HEK293 (cell line): ENCODE measurements around the gene COL25A1.

Experiments
- CTCF ChIA-PET: fragments of 350-600 bp; formaldehyde crosslinking; extraction: SDS; loops from one replicate; lab custom pipeline; 2021; ENCODE audit warnings: antibody characterized with exemption; lab: Yijun Ruan, JAX
- POLR2A ChIA-PET: fragments of 300-600 bp; formaldehyde crosslinking; extraction: SDS; loops from one replicate; lab custom pipeline; 2020; ENCODE audit warnings: antibody characterized with exemption, inconsistent platforms; lab: Yijun Ruan, JAX
- H3K27ac ChIP-seq: fragments of 200-500 bp; sonication (Bioruptor generic); 2 replicates; pipeline ENCODE4 v1.5.1; 2014; ENCODE audit warnings: low read depth, low read length, control low read depth, inconsistent platforms; ENCODE audit errors: extremely low read depth
- H3K36me3 ChIP-seq, 2 experiments: fragments of 200-500 bp in 1 of 2; sonication (Bioruptor generic) in 1 of 2; 1 replicate in 1 of 2; 2 replicates in 1 of 2; pipeline ENCODE4 v1.5.1; 2014 to 2017; ENCODE audit warnings: inconsistent platforms in 2 of 2, low read length in 2 of 2; ENCODE audit not compliant: control insufficient read depth in 2 of 2, insufficient read depth in 1 of 2
- H3K4me1 ChIP-seq: fragments of 200-500 bp; sonication (Bioruptor generic); 2 replicates; pipeline ENCODE4 v1.5.1; 2014; ENCODE audit warnings: mild to moderate bottlenecking, low read length, inconsistent platforms; ENCODE audit not compliant: control insufficient read depth, insufficient read depth
- H3K4me3 ChIP-seq: 2 replicates; pipeline ENCODE4 v1.5.1; 2011; ENCODE audit warnings: low read depth, mild to moderate bottlenecking, control low read depth, low read length, moderate library complexity
- H3K9me3 ChIP-seq: fragments of 200-500 bp; sonication (Bioruptor generic); 2 replicates; pipeline ENCODE4 v1.5.1; 2014; ENCODE audit warnings: low read depth, low read length, inconsistent platforms; ENCODE audit not compliant: control insufficient read depth, insufficient read depth
- GFI1B ChIP-seq: fragments of 450-650 bp; formaldehyde crosslinking; IDR thresholded peaks from 2 replicates; pipeline ENCODE4 v1.5.1; 2016; ENCODE audit warnings: missing biosample characterization, missing genetic modification characterization
- KLF7 ChIP-seq: fragments of 450-650 bp; formaldehyde crosslinking; IDR thresholded peaks from 2 replicates; pipeline ENCODE4 v1.5.1; 2016; ENCODE audit warnings: missing biosample characterization, missing genetic modification characterization, borderline replicate concordance
- KLF8 ChIP-seq: fragments of 450-650 bp; formaldehyde crosslinking; IDR thresholded peaks from 2 replicates; pipeline ENCODE4 v1.5.1; 2016; ENCODE audit warnings: missing biosample characterization, missing genetic modification characterization
- MZF1 ChIP-seq: fragments of 450-650 bp; formaldehyde crosslinking; IDR thresholded peaks from 2 replicates; pipeline ENCODE4 v1.5.1; 2017; ENCODE audit warnings: missing biosample characterization, missing genetic modification characterization, borderline replicate concordance
- ZBTB48 ChIP-seq: fragments of 450-650 bp; formaldehyde crosslinking; IDR thresholded peaks from 2 replicates; pipeline ENCODE4 v1.5.1; 2016; ENCODE audit warnings: missing biosample characterization, missing genetic modification characterization
- ZBTB8A ChIP-seq: fragments of 450-650 bp; formaldehyde crosslinking; IDR thresholded peaks from 2 replicates; pipeline ENCODE4 v1.5.1; 2016; ENCODE audit warnings: missing biosample characterization, missing genetic modification characterization
- ZFP37 ChIP-seq: fragments of 450-650 bp; formaldehyde crosslinking; IDR thresholded peaks from 2 replicates; pipeline ENCODE4 v1.5.1; 2016; ENCODE audit warnings: missing biosample characterization, missing genetic modification characterization
- ZNF19 ChIP-seq: fragments of 450-650 bp; formaldehyde crosslinking; IDR thresholded peaks from 2 replicates; pipeline ENCODE4; 2016; ENCODE audit warnings: missing biosample characterization, missing genetic modification characterization, low read depth
- ZNF2 ChIP-seq: fragments of 450-650 bp; formaldehyde crosslinking; IDR thresholded peaks from 2 replicates; pipeline ENCODE4 v1.5.1; 2016; ENCODE audit warnings: missing biosample characterization, missing genetic modification characterization
- ZNF391 ChIP-seq: fragments of 450-650 bp; formaldehyde crosslinking; IDR thresholded peaks from 2 replicates; pipeline ENCODE4 v1.5.1; 2016; ENCODE audit warnings: low read depth, missing biosample characterization, missing genetic modification characterization, borderline replicate concordance
- ZNF501 ChIP-seq: fragments of 450-650 bp; formaldehyde crosslinking; IDR thresholded peaks from 2 replicates; pipeline ENCODE4 v1.5.1; 2016; ENCODE audit warnings: missing biosample characterization, missing genetic modification characterization
- ZNF560 ChIP-seq: fragments of 450-650 bp; formaldehyde crosslinking; IDR thresholded peaks from 2 replicates; pipeline ENCODE4 v1.5.1; 2017; ENCODE audit warnings: missing biosample characterization, missing genetic modification characterization, borderline replicate concordance
- ZNF670 ChIP-seq: fragments of 450-650 bp; formaldehyde crosslinking; IDR thresholded peaks from 2 replicates; pipeline ENCODE4 v1.5.1; 2016; ENCODE audit warnings: missing biosample characterization, missing genetic modification characterization, low read depth
- ZNF701 ChIP-seq: fragments of 450-650 bp; formaldehyde crosslinking; IDR thresholded peaks from 2 replicates; pipeline ENCODE4 v1.5.1; 2016; ENCODE audit warnings: missing biosample characterization, missing genetic modification characterization
- TF ChIP-seq, protein P1 (sequence below): fragments of 450-650 bp; formaldehyde crosslinking; IDR thresholded peaks from 2 replicates; pipeline ENCODE4 v1.5.1; 2017; ENCODE audit warnings: missing biosample characterization, missing genetic modification characterization
- TF ChIP-seq, protein P2 (sequence below): fragments of 450-650 bp; formaldehyde crosslinking; IDR thresholded peaks from 2 replicates; pipeline ENCODE4 v1.5.1; 2016; ENCODE audit warnings: missing biosample characterization, missing genetic modification characterization
- TF ChIP-seq, protein P3 (sequence below): sonication (generic); formaldehyde crosslinking; IDR thresholded peaks from 2 replicates; pipeline ENCODE4 v1.8.1; 2022; ENCODE audit warnings: mild to moderate bottlenecking, moderate library complexity, missing genetic modification reagents
- TF ChIP-seq, protein P4 (sequence below): fragments of 450-650 bp; formaldehyde crosslinking; IDR thresholded peaks from 2 replicates; pipeline ENCODE4 v1.5.1; 2016; ENCODE audit warnings: missing biosample characterization, missing genetic modification characterization
- TF ChIP-seq, protein P5 (sequence below): fragments of 450-650 bp; formaldehyde crosslinking; IDR thresholded peaks from 2 replicates; pipeline ENCODE4 v1.5.1; 2016; ENCODE audit warnings: missing biosample characterization, missing genetic modification characterization
- TF ChIP-seq, protein P6 (sequence below): fragments of 450-650 bp; formaldehyde crosslinking; IDR thresholded peaks from 2 replicates; pipeline ENCODE4 v1.5.0; 2017; ENCODE audit warnings: missing biosample characterization, missing genetic modification characterization, borderline replicate concordance

COL25A1 gene

DNA sequence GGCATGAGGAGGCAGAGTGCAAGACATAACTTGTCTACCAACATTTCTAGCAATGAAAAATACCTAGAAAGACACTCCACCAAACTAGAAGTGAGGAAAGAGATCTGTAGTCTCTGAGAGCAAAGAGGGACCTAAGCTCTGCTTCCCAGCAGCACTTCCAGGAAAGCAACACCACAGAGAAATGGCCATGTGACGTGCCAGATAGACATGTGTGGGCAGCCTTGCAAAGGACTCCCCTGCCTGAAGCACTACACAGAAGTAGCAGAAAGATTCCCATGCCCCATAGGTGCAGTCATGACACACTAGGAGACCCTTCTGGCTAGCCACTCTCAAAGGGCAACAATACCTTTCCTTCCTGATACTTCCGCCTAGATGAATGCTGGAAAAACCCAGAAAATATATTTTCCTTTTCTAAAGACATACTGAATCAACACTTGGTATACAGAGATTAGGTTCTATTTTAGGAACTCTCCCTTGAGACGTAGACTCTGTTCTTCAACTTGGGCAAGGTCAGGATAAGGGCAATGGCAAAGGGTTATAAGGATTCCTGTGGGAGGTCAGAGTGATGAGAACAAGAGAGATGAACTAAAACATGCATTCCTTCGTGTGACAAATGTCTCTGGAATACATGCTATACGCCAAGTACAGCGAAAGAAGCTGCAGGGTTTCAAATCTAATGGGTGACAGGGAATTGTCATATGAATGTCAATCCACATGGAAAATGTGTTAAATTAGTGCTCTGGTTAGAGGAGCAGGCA lies 352.1 kb downstream of the COL25A1 start:
- CTCF ChIA-PET = no interaction called here
- H3K4me1 ChIP-seq = no peaks in the 10 kb centered on the region
- no peaks in the 10 kb centered on the region for H3K9me3 ChIP-seq
- TF ChIP-seq KLF7 (tag by site-specific recombination) = no peak
- TF ChIP-seq, protein P1, sequence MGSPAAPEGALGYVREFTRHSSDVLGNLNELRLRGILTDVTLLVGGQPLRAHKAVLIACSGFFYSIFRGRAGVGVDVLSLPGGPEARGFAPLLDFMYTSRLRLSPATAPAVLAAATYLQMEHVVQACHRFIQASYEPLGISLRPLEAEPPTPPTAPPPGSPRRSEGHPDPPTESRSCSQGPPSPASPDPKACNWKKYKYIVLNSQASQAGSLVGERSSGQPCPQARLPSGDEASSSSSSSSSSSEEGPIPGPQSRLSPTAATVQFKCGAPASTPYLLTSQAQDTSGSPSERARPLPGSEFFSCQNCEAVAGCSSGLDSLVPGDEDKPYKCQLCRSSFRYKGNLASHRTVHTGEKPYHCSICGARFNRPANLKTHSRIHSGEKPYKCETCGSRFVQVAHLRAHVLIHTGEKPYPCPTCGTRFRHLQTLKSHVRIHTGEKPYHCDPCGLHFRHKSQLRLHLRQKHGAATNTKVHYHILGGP = peak; percentile 68
- TF ChIP-seq, all 188 proteins: peak for 1
- H3K36me3 ChIP-seq = no peaks in the 10 kb centered on the region
- no peak overlapping the region for H3K4me3 ChIP-seq
- POLR2A ChIA-PET = no interaction called here
- no peak overlapping the region for H3K27ac ChIP-seq

DNA sequence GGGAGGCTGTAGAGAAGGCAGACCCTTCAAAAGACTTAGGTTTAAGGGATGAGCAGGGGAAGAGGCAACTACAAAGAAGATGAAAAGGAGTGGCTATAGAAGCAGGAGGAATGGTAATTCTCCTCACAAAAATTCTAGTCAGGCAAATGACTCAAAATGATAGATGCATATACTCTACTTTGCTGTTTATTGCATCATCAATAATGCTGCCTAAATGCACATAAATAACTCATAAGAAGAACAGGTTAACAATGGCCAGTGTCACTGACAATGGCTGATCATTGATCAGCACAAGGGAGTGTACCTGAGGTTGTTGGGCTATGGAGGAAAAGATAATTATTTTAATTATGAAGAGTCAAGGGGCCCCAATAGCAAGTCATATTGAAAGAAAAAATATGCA lies 354.9 kb downstream of the COL25A1 start:
- TF ChIP-seq, protein P2, sequence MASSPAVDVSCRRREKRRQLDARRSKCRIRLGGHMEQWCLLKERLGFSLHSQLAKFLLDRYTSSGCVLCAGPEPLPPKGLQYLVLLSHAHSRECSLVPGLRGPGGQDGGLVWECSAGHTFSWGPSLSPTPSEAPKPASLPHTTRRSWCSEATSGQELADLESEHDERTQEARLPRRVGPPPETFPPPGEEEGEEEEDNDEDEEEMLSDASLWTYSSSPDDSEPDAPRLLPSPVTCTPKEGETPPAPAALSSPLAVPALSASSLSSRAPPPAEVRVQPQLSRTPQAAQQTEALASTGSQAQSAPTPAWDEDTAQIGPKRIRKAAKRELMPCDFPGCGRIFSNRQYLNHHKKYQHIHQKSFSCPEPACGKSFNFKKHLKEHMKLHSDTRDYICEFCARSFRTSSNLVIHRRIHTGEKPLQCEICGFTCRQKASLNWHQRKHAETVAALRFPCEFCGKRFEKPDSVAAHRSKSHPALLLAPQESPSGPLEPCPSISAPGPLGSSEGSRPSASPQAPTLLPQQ (tag by site-specific recombination) = no peak
- TF ChIP-seq ZFP37 (no peak), MZF1 (tag by site-specific recombination) (no peak), ZBTB8A (tag by site-specific recombination) (no peak), ZBTB48 (no peak), GFI1B (tag by site-specific recombination) (no peak), ZNF2 (tag by site-specific recombination) (no peak), ZNF701 (tag by site-specific recombination) (no peak), KLF8 (tag by site-specific recombination) (no peak), ZNF560 (tag by site-specific recombination) (no peak), ZNF501 (tag by site-specific recombination) (no peak), ZNF670 (tag by site-specific recombination) (no peak), ZNF391 (tag by site-specific recombination) (no peak), ZNF19 (tag by site-specific recombination) (no peak)
- TF ChIP-seq, protein P3, sequence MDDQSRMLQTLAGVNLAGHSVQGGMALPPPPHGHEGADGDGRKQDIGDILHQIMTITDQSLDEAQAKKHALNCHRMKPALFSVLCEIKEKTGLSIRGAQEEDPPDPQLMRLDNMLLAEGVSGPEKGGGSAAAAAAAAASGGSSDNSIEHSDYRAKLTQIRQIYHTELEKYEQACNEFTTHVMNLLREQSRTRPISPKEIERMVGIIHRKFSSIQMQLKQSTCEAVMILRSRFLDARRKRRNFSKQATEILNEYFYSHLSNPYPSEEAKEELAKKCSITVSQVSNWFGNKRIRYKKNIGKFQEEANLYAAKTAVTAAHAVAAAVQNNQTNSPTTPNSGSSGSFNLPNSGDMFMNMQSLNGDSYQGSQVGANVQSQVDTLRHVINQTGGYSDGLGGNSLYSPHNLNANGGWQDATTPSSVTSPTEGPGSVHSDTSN (CRISPR knock-in tag) = no peak
- TF ChIP-seq, protein P4, sequence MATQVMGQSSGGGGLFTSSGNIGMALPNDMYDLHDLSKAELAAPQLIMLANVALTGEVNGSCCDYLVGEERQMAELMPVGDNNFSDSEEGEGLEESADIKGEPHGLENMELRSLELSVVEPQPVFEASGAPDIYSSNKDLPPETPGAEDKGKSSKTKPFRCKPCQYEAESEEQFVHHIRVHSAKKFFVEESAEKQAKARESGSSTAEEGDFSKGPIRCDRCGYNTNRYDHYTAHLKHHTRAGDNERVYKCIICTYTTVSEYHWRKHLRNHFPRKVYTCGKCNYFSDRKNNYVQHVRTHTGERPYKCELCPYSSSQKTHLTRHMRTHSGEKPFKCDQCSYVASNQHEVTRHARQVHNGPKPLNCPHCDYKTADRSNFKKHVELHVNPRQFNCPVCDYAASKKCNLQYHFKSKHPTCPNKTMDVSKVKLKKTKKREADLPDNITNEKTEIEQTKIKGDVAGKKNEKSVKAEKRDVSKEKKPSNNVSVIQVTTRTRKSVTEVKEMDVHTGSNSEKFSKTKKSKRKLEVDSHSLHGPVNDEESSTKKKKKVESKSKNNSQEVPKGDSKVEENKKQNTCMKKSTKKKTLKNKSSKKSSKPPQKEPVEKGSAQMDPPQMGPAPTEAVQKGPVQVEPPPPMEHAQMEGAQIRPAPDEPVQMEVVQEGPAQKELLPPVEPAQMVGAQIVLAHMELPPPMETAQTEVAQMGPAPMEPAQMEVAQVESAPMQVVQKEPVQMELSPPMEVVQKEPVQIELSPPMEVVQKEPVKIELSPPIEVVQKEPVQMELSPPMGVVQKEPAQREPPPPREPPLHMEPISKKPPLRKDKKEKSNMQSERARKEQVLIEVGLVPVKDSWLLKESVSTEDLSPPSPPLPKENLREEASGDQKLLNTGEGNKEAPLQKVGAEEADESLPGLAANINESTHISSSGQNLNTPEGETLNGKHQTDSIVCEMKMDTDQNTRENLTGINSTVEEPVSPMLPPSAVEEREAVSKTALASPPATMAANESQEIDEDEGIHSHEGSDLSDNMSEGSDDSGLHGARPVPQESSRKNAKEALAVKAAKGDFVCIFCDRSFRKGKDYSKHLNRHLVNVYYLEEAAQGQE (tag by site-specific recombination) = no peak
- TF ChIP-seq, protein P5, sequence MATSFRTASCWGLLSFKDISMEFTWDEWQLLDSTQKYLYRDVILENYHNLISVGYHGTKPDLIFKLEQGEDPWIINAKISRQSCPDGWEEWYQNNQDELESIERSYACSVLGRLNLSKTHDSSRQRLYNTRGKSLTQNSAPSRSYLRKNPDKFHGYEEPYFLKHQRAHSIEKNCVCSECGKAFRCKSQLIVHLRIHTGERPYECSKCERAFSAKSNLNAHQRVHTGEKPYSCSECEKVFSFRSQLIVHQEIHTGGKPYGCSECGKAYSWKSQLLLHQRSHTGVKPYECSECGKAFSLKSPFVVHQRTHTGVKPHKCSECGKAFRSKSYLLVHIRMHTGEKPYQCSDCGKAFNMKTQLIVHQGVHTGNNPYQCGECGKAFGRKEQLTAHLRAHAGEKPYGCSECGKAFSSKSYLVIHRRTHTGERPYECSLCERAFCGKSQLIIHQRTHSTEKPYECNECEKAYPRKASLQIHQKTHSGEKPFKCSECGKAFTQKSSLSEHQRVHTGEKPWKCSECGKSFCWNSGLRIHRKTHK (tag by site-specific recombination) = no peak
- TF ChIP-seq, protein P6, sequence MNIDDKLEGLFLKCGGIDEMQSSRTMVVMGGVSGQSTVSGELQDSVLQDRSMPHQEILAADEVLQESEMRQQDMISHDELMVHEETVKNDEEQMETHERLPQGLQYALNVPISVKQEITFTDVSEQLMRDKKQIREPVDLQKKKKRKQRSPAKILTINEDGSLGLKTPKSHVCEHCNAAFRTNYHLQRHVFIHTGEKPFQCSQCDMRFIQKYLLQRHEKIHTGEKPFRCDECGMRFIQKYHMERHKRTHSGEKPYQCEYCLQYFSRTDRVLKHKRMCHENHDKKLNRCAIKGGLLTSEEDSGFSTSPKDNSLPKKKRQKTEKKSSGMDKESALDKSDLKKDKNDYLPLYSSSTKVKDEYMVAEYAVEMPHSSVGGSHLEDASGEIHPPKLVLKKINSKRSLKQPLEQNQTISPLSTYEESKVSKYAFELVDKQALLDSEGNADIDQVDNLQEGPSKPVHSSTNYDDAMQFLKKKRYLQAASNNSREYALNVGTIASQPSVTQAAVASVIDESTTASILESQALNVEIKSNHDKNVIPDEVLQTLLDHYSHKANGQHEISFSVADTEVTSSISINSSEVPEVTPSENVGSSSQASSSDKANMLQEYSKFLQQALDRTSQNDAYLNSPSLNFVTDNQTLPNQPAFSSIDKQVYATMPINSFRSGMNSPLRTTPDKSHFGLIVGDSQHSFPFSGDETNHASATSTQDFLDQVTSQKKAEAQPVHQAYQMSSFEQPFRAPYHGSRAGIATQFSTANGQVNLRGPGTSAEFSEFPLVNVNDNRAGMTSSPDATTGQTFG = no peak
- TF ChIP-seq, all 188 proteins: peak for 0
- ChIA-PET POLR2A (no interaction called here), CTCF (no interaction called here)
- H3K4me3 ChIP-seq = no peak overlapping the region
- no peaks in the 10 kb centered on the region for H3K4me1 ChIP-seq
- no peaks in the 10 kb centered on the region for H3K9me3 ChIP-seq
- H3K36me3 ChIP-seq = no peaks in the 10 kb centered on the region
- no peak overlapping the region for H3K27ac ChIP-seq
